HEK293T (cell line): ENCODE results near the gene STX3.

Source experiments
- BHLHE40 ChIP-seq: fragments of 450-650 bp; IDR thresholded peaks from 2 replicates; pipeline ENCODE4 v1.6.1; 2016; ENCODE audit warnings: mild to moderate bottlenecking, moderate library complexity, borderline replicate concordance
- CTBP1 ChIP-seq: fragments of 450-650 bp; IDR thresholded peaks from 2 replicates; pipeline ENCODE4 v1.6.1; 2016; ENCODE audit warnings: borderline replicate concordance
- ELF4 ChIP-seq: fragments of 450-650 bp; IDR thresholded peaks from 2 replicates; pipeline ENCODE4 v1.6.1; 2017; ENCODE audit warnings: antibody characterized with exemption
- FOXA1 ChIP-seq: fragments of 450-650 bp; IDR thresholded peaks from 2 replicates; pipeline ENCODE4 v1.6.1; 2016; ENCODE audit warnings: mild to moderate bottlenecking
- FOXK2 ChIP-seq: fragments of 450-650 bp; IDR thresholded peaks from 2 replicates; pipeline ENCODE4 v1.6.1; 2016; ENCODE audit warnings: mild to moderate bottlenecking
- FOXM1 ChIP-seq: fragments of 450-650 bp; IDR thresholded peaks from 2 replicates; pipeline ENCODE4 v1.6.1; 2017; ENCODE audit warnings: mild to moderate bottlenecking, borderline replicate concordance
- HDGF ChIP-seq: fragments of 450-650 bp; IDR thresholded peaks from 2 replicates; pipeline ENCODE4 v1.6.1; 2017; ENCODE audit warnings: antibody characterized with exemption, borderline replicate concordance
- L3MBTL2 ChIP-seq: fragments of 450-650 bp; conservative IDR thresholded peaks from 2 replicates; pipeline ENCODE4 v1.6.1; 2016; ENCODE audit warnings: mild to moderate bottlenecking
- PKNOX1 ChIP-seq: fragments of 450-650 bp; IDR thresholded peaks from 2 replicates; pipeline ENCODE4 v1.6.1; 2016
- SP1 ChIP-seq: fragments of 450-650 bp; IDR thresholded peaks from 2 replicates; pipeline ENCODE4 v1.6.1; 2017
- SUZ12 ChIP-seq: fragments of 450-650 bp; IDR thresholded peaks from 2 replicates; pipeline ENCODE4 v1.6.1; 2016; ENCODE audit warnings: mild to moderate bottlenecking

GRCh38 chr11:59761993-59762392, 6.8 kb downstream of the STX3 start:
- no peak for TF ChIP-seq SUZ12
- TF ChIP-seq HDGF = no peak
- no peak for TF ChIP-seq SP1
- no peak for TF ChIP-seq CTBP1
- TF ChIP-seq PKNOX1 = no peak
- TF ChIP-seq FOXM1 = no peak
- TF ChIP-seq FOXA1 = no peak
- no peak for TF ChIP-seq ELF4
- no peak for TF ChIP-seq L3MBTL2
- no peak for TF ChIP-seq BHLHE40
- no peak for TF ChIP-seq FOXK2
